PC-3 (cell line): ENCODE data around the gene PCA3.

Source experiments
- CTCF ChIP-seq: fragments of 300-600 bp; sonication (generic); conservative IDR thresholded peaks from 2 replicates; pipeline ENCODE4 v1.5.1; 2017; ENCODE audit warnings: antibody characterized with exemption, low read depth, mild to moderate bottlenecking, low read length
- EZH2 ChIP-seq: fragments of 300-600 bp; sonication (generic); IDR thresholded peaks from one replicate; pipeline ENCODE4 v1.6.1; 2017; ENCODE audit warnings: antibody characterized with exemption, mild to moderate bottlenecking, low read length; ENCODE audit not compliant: unreplicated experiment
- EZH2phosphoT487 ChIP-seq: fragments of 300-600 bp; sonication (generic); IDR thresholded peaks from 2 replicates; pipeline ENCODE4 v1.6.1; 2018; ENCODE audit warnings: mild to moderate bottlenecking, antibody characterized with exemption, low read length, borderline replicate concordance

GRCh38 chr9:76798527-76798926, 34.3 kb downstream of the PCA3 start:
- TF ChIP-seq CTCF = no peak
- no peak for TF ChIP-seq EZH2
- TF ChIP-seq EZH2phosphoT487 = no peak
